GM12878 (cell line): Measurements from ENCODE around the gene PRSS33. TPM values are rescaled to one million over a fixed set of nuclear protein-coding genes. Genes with fewer than 3 reads are reported as not detected.

Experiments
- ATAC-seq: fragments of 200-7000 bp; cut with Tn5 transposase; 3 replicates; pipeline ENCODE4 v1.9.1; 2020; ENCODE audit warnings: mild to moderate bottlenecking, moderate library complexity
- BruUV-seq: library from RNA; stranded (reverse); fragments of 400-500 nt; replicated peaks from 2 replicates; lab custom pipeline; 2021; lab: Mats Ljungman, UMichigan
- CTCF ChIA-PET: fragments of 300-600 bp; sonication (Branson Sonifier 250); formaldehyde crosslinking; extraction: SDS; loops from one replicate; lab custom pipeline; 2021; ENCODE audit warnings: inconsistent platforms; lab: Yijun Ruan, JAX
- POLR2A ChIA-PET: fragments of 350-600 bp; formaldehyde crosslinking; extraction: SDS; loops from one replicate; lab custom pipeline; 2021; ENCODE audit warnings: inconsistent platforms; lab: Charles Lee
- RAD21 ChIA-PET: fragments of 300-600 bp; sonication (Branson Sonifier 250); formaldehyde crosslinking; loops from one replicate; lab custom pipeline; 2023; ENCODE audit warnings: antibody characterized with exemption; ENCODE audit not compliant: unreplicated experiment; lab: Charles Lee
- SMC1A ChIA-PET: fragments of 300-600 bp; sonication (Branson Sonifier 250); formaldehyde crosslinking; loops from one replicate; lab custom pipeline; 2023; ENCODE audit not compliant: unreplicated experiment, uncharacterized antibody; lab: Charles Lee
- DNase-seq: peaks from one replicate; pipeline ENCODE4 v3.0.0-alpha.2; 2011; ENCODE audit warnings: low read depth, low spot score
- FAIRE-seq: peaks from 3 replicates; lab custom pipeline; 2011; peaks lifted over from hg19 to GRCh38; lab: Jason Lieb, UNC
- H2AFZ ChIP-seq: 2 replicates; pipeline ENCODE4 v1.6.0; 2011; ENCODE audit warnings: low read depth, low read length, control low read depth; ENCODE audit not compliant: control insufficient read depth
- H3K27ac ChIP-seq: 2 replicates; pipeline ENCODE4 v1.5.1; 2011; ENCODE audit warnings: control low read depth; ENCODE audit not compliant: control insufficient read depth, insufficient read depth
- H3K27me3 ChIP-seq, 2 experiments: replicated peaks in 1 of 2; 2 replicates each; pipeline versions ENCODE4 v1.6.0 to v1.6.1; 2011; ENCODE audit warnings: low read length in 1 of 2; ENCODE audit not compliant: control insufficient read depth in 2 of 2, insufficient read depth in 2 of 2
- H3K36me3 ChIP-seq, 2 experiments: 2 replicates each; pipeline ENCODE4 v1.5.1; 2011; ENCODE audit warnings: low read length in 1 of 2; ENCODE audit not compliant: control insufficient read depth in 2 of 2, insufficient read depth in 2 of 2
- H3K4me1 ChIP-seq: 2 replicates; pipeline ENCODE4 v1.6.1; 2011; ENCODE audit warnings: mild to moderate bottlenecking, low read length, moderate library complexity, mixed read lengths; ENCODE audit not compliant: control insufficient read depth, insufficient read depth
- H3K4me2 ChIP-seq: 2 replicates; pipeline ENCODE4 v1.6.0; 2011; ENCODE audit warnings: control low read depth; ENCODE audit not compliant: control insufficient read depth, insufficient read depth
- H3K4me3 ChIP-seq: fragments of 200-600 bp; sonication (generic); 2 replicates; pipeline ENCODE4 v1.5.1; 2016
- H3K79me2 ChIP-seq: 2 replicates; pipeline ENCODE4 v1.6.0; 2011; ENCODE audit warnings: low read length; ENCODE audit not compliant: control insufficient read depth, insufficient read depth
- H3K9ac ChIP-seq: 2 replicates; pipeline ENCODE4 v1.8.0; 2011; ENCODE audit warnings: low read length, control low read depth, mixed read lengths; ENCODE audit not compliant: control insufficient read depth, insufficient read depth
- H3K9me3 ChIP-seq: replicated peaks from 3 replicates; pipeline ENCODE4 v1.5.1; 2011; ENCODE audit warnings: mild to moderate bottlenecking, low read length; ENCODE audit not compliant: control insufficient read depth, insufficient read depth
- H4K20me1 ChIP-seq: 2 replicates; pipeline ENCODE4 v1.6.0; 2011; ENCODE audit not compliant: control insufficient read depth, insufficient read depth
- BRCA1 ChIP-seq: IDR thresholded peaks from 2 replicates; pipeline ENCODE4 v1.6.1; 2011; ENCODE audit warnings: low read depth, low read length, improper control_type of control experiment
- DPF2 ChIP-seq: fragments of 450-650 bp; IDR thresholded peaks from 2 replicates; pipeline ENCODE4 v1.6.1; 2017; ENCODE audit warnings: mild to moderate bottlenecking
- EED ChIP-seq: sonication (generic); IDR thresholded peaks from 2 replicates; pipeline ENCODE4 v1.6.1; 2016; ENCODE audit warnings: antibody characterized with exemption, low read depth
- GABPA ChIP-seq: IDR thresholded peaks from 2 replicates; pipeline ENCODE4 v1.6.1; 2014; ENCODE audit warnings: antibody characterized with exemption, low read depth, mild to moderate bottlenecking, inconsistent platforms
- GATAD2B ChIP-seq: fragments of 450-650 bp; conservative IDR thresholded peaks from 2 replicates; pipeline ENCODE4 v1.6.1; 2017; ENCODE audit warnings: low read depth, mild to moderate bottlenecking, moderate library complexity
- HDAC6 ChIP-seq: fragments of 200-600 bp; sonication (generic); IDR thresholded peaks from one replicate; pipeline ENCODE4 v1.8.0; 2017; ENCODE audit warnings: antibody characterized with exemption; ENCODE audit not compliant: unreplicated experiment
- HDGF ChIP-seq: fragments of 450-650 bp; IDR thresholded peaks from 2 replicates; pipeline ENCODE4 v1.6.1; 2016; ENCODE audit warnings: antibody characterized with exemption
- IKZF1 ChIP-seq: fragments of 450-650 bp; conservative IDR thresholded peaks from 2 replicates; pipeline ENCODE4 v1.6.1; 2017; ENCODE audit warnings: antibody characterized with exemption, mild to moderate bottlenecking
- POLR2A ChIP-seq: IDR thresholded peaks from 2 replicates; pipeline ENCODE4 v1.6.1; 2011; ENCODE audit warnings: low read depth, mild to moderate bottlenecking, low read length
- POU2F2 ChIP-seq: IDR thresholded peaks from 3 replicates; pipeline ENCODE4 v1.6.1; 2011; ENCODE audit warnings: low read depth, mild to moderate bottlenecking, low read length, borderline replicate concordance
- ZNF24 ChIP-seq: fragments of 450-650 bp; IDR thresholded peaks from 2 replicates; pipeline ENCODE4 v1.6.1; 2017; ENCODE audit warnings: antibody characterized with exemption, mild to moderate bottlenecking
- ZNF274 ChIP-seq: IDR thresholded peaks from one replicate; pipeline ENCODE4 v1.8.0; 2011; ENCODE audit not compliant: insufficient read length, insufficient read depth
- WGBS: methylation state at CpG from one replicate; pipeline ENCODE4 v1.1.6; 2016; ENCODE audit warnings: low lambda C conversion rate; ENCODE audit not compliant: insufficient replicate concordance, insufficient coverage; ENCODE audit errors: missing lambda C conversion rate; 5-methylcytosine and 5-hydroxymethylcytosine counted together
- in situ Hi-C: fragments of 300-500 bp; cut with MboI; formaldehyde crosslinking; loops from 9 replicates; pipeline ENCODE4 v1.14.3; 2018; ENCODE audit warnings: mixed read lengths
- intact Hi-C: fragments of 100-400 bp; cut with micrococcal nuclease; formaldehyde crosslinking; loops from one replicate; pipeline ENCODE4 v1.14.2; 2022; ENCODE audit not compliant: unreplicated experiment
- polyA plus RNA-seq, 11 experiments: library from polyadenylated mRNA; depleted of rRNA in 4 of 11; unstranded in 6 of 11; stranded (reverse) in 5 of 11; fragments of >200 nt; fragmentation: Nextera tagmentation in 4 of 11; fragmentation: Illumina TruSeq in 1 of 11; extraction: Ambion mirVana in 4 of 11; extraction: Trizol in 1 of 11; gene quantifications; 1 replicate in 1 of 11; 2 replicates in 10 of 11; pipeline versions ENCODE4 v1.2.1 to v1.2.3, GENCODE V29; 2011 to 2016; ENCODE audit warnings: inconsistent platforms in 2 of 11, missing spikeins in 2 of 11, low read depth in 1 of 11
- total RNA-seq, 4 experiments: library from RNA; depleted of rRNA in 3 of 4; stranded (reverse); fragments of >200 nt in 3 of 4; fragmentation: Illumina TruSeq in 1 of 4; extraction: Trizol in 1 of 4; gene quantifications; 2 replicates each; pipeline versions ENCODE4 v1.2.1 to v1.2.3, GENCODE V29; 2013 to 2021
- TF ChIP-seq, protein P1 (sequence below): fragments of 450-650 bp; IDR thresholded peaks from 2 replicates; pipeline ENCODE4 v1.6.1; 2017; ENCODE audit warnings: mild to moderate bottlenecking, moderate library complexity
- TF ChIP-seq, protein P2 (sequence below): fragments of 450-650 bp; IDR thresholded peaks from 2 replicates; pipeline ENCODE4 v1.6.1; 2017; ENCODE audit warnings: mild to moderate bottlenecking, moderate library complexity

Gene PRSS33
- total and polyA plus RNA-seq, 10 of the 15 experiments (the other 5 are each of a cell fraction or from before 2014, with no cell fraction given) = not detected

DNA sequence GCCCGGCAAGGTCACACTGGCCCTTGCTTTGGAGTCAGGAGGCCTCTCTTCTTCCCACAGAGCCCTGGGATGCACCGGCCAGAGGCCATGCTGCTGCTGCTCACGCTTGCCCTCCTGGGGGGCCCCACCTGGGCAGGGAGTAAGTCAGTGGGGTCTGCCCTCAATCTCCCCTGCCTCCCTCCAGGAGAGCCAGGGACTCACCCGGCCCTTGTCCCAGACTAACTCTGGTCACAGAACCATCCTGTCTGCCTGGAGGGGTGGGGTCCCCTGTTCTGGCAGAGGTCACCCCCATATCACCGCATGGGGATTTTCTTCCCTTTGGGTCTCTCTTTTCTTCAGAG lies 43.0 kb upstream of the PRSS33 start (continued):
- TF ChIP-seq ZNF24 (no peak), ZNF274 (no peak), HDAC6 (no peak)
- TF ChIP-seq, protein P1, sequence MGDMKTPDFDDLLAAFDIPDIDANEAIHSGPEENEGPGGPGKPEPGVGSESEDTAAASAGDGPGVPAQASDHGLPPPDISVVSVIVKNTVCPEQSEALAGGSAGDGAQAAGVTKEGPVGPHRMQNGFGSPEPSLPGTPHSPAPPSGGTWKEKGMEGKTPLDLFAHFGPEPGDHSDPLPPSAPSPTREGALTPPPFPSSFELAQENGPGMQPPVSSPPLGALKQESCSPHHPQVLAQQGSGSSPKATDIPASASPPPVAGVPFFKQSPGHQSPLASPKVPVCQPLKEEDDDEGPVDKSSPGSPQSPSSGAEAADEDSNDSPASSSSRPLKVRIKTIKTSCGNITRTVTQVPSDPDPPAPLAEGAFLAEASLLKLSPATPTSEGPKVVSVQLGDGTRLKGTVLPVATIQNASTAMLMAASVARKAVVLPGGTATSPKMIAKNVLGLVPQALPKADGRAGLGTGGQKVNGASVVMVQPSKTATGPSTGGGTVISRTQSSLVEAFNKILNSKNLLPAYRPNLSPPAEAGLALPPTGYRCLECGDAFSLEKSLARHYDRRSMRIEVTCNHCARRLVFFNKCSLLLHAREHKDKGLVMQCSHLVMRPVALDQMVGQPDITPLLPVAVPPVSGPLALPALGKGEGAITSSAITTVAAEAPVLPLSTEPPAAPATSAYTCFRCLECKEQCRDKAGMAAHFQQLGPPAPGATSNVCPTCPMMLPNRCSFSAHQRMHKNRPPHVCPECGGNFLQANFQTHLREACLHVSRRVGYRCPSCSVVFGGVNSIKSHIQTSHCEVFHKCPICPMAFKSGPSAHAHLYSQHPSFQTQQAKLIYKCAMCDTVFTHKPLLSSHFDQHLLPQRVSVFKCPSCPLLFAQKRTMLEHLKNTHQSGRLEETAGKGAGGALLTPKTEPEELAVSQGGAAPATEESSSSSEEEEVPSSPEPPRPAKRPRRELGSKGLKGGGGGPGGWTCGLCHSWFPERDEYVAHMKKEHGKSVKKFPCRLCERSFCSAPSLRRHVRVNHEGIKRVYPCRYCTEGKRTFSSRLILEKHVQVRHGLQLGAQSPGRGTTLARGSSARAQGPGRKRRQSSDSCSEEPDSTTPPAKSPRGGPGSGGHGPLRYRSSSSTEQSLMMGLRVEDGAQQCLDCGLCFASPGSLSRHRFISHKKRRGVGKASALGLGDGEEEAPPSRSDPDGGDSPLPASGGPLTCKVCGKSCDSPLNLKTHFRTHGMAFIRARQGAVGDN = no peak
- TF ChIP-seq, all 136 proteins: peak for 0

DNA sequence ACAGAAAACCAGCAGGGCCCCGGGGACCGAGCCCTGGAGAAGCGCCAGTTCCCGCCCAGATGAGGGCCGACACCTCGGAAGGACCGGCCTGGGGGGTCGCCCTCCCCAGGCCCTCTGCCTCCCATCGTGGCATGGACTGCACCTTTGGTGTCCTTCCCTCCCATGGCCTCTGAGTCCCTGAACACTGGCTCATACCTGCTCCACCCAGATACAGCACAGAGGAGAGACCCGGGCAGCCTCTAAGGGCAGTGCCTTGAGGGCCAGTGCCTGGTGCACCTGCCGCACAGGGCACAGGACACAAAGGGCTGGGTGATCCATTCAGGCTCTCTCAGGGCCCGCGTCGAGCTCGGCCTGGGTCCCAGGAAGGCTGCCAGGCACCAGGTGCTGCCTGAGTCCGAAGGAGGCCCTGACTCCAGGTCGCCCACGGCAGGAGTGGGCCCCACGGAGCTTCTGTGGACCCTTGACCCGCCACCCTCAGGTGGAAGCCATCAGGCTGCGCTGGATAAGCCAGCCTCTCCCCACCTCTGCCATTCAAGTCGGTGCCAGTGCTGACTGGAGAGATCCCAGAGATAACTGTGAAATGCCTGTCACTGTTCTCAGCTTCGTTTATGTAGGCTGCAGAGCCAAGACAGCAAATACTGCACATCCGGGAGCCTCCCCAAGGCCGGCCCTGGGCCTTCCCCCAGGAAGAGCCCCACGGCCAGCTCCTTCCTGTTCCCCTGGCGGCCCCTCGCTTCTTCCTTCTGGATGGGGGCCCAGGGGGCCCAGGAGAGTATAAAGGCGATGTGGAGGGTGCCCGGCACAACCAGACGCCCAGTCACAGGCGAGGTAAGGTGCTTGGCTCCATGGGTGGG lies 42.4 kb upstream of the PRSS33 start, which contains the start of gene ZG16B:
Gene ZG16B, plus strand, starts transcription at position 803 of the 854 bp plus-strand sequence. CDS start 139 bp downstream, outside the sequence.
- DNase-seq (no peak), ATAC-seq (peak; percentile 62), FAIRE-seq (no peak)
- 40% methylated on average over 32 of the region's 32 CpGs for WGBS
- no peak within 1 kb of the TSS; the same call in 1 of the 2 replicates for H3K4me3 ChIP-seq
- H3K79me2 ChIP-seq = no peaks in the 10 kb centered on the region
- peak within 1 kb of the TSS; percentile 35; the same call in 1 of the 2 replicates for H3K4me2 ChIP-seq
- ChIA-PET RAD21 (no interaction called here), POLR2A (interaction anchor here (0.5 kb wide), 1 partner anchor 151 kb away, joined by 3 read pairs; no protein-coding TSS in a partner anchor), SMC1A (no interaction called here), CTCF (interaction anchor here (1.8 kb wide), 1 partner anchor 39 kb away, joined by 4 read pairs; no protein-coding TSS in a partner anchor)
- intact Hi-C loops = no loop called here
- H3K9me3 ChIP-seq = no peaks in the 10 kb centered on the region
- in situ Hi-C loops = no loop called here
- H3K36me3 ChIP-seq = no peaks in the 10 kb centered on the region
- no peaks in the 10 kb centered on the region for H4K20me1 ChIP-seq
- no peaks in the 10 kb centered on the region for H3K27me3 ChIP-seq
- no peak within 1 kb of the TSS; the same call in 1 of the 2 replicates for H3K9ac ChIP-seq
- peaks cover 4% of the 10 kb centered on the region; the same call in 1 of the 2 replicates for H3K4me1 ChIP-seq
- BruUV-seq = no TSS peak
- no peak within 1 kb of the TSS for H3K27ac ChIP-seq
- H2AFZ ChIP-seq = peak within 1 kb of the TSS; percentile 46
- TF ChIP-seq GABPA (peak; percentile 40; the same call in 1 of the 2 replicates), GATAD2B (no peak), IKZF1 (0 out of 2 replicates have a peak, but pooled peaks have one; percentile 14), POLR2A (peak; percentile 43), HDGF (no peak), EED (0 out of 2 replicates have a peak, but pooled peaks have one; percentile 23), BRCA1 (no peak), POU2F2 (no peak), DPF2 (no peak)
- TF ChIP-seq, protein P2, sequence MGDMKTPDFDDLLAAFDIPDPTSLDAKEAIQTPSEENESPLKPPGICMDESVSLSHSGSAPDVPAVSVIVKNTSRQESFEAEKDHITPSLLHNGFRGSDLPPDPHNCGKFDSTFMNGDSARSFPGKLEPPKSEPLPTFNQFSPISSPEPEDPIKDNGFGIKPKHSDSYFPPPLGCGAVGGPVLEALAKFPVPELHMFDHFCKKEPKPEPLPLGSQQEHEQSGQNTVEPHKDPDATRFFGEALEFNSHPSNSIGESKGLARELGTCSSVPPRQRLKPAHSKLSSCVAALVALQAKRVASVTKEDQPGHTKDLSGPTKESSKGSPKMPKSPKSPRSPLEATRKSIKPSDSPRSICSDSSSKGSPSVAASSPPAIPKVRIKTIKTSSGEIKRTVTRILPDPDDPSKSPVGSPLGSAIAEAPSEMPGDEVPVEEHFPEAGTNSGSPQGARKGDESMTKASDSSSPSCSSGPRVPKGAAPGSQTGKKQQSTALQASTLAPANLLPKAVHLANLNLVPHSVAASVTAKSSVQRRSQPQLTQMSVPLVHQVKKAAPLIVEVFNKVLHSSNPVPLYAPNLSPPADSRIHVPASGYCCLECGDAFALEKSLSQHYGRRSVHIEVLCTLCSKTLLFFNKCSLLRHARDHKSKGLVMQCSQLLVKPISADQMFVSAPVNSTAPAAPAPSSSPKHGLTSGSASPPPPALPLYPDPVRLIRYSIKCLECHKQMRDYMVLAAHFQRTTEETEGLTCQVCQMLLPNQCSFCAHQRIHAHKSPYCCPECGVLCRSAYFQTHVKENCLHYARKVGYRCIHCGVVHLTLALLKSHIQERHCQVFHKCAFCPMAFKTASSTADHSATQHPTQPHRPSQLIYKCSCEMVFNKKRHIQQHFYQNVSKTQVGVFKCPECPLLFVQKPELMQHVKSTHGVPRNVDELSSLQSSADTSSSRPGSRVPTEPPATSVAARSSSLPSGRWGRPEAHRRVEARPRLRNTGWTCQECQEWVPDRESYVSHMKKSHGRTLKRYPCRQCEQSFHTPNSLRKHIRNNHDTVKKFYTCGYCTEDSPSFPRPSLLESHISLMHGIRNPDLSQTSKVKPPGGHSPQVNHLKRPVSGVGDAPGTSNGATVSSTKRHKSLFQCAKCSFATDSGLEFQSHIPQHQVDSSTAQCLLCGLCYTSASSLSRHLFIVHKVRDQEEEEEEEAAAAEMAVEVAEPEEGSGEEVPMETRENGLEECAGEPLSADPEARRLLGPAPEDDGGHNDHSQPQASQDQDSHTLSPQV = no peak
